Measurements from ENCODE around the gene PTP4A2.

DNA sequence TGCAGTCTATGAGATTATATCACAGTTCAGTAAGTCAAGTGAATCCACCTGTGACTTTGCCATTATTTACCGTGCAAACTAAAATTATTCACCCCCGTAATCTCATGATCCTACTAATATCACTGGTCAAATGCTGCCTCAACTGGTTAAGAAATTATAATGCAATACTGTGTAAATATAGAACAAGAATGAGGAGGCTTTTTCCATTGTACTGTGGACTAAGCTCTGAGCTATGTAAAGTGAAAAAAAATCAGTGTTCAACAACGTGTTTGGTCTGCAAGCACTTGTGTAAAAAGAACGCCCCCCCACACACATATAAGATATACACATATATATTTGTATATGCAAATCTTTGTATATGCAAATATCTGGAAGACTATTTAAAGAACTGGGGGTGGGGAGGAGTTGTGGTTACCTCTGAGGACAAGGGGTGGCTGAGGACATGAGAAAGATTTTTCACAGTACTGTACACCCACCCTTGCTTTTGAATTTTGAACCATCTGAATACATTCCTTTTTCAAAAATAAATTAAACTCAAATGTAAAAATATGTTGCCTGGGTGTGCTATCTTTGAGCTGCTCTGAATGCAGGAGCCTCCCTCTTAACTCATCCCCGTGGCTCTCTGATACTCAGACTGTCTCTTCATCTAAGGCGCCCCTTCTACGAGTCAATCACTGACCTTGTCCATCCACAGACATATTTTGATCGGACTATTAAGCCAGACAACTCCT is 57.0 kb downstream of the PTP4A2 start:
- TF ChIP-seq, protein P1, sequence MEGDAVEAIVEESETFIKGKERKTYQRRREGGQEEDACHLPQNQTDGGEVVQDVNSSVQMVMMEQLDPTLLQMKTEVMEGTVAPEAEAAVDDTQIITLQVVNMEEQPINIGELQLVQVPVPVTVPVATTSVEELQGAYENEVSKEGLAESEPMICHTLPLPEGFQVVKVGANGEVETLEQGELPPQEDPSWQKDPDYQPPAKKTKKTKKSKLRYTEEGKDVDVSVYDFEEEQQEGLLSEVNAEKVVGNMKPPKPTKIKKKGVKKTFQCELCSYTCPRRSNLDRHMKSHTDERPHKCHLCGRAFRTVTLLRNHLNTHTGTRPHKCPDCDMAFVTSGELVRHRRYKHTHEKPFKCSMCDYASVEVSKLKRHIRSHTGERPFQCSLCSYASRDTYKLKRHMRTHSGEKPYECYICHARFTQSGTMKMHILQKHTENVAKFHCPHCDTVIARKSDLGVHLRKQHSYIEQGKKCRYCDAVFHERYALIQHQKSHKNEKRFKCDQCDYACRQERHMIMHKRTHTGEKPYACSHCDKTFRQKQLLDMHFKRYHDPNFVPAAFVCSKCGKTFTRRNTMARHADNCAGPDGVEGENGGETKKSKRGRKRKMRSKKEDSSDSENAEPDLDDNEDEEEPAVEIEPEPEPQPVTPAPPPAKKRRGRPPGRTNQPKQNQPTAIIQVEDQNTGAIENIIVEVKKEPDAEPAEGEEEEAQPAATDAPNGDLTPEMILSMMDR (IDR thresholded peaks at IDR 0.05) = no peak
- TF ChIP-seq POLR2AphosphoS5 (IDR thresholded peaks at IDR 0.05) (no peak), POLR2A (IDR thresholded peaks at IDR 0.05) (no peak), EP300 (IDR thresholded peaks at IDR 0.05) (no peak)

Measured in upper lobe of left lung (tissue), 4 donors.